Nephron progenitor cell (in vitro differentiated cells): ENCODE data around the gene SCP2D1.

Experiments
- DNase-seq: peaks from one replicate; pipeline ENCODE4 v3.0.0; 2021
- H3K27ac Mint-ChIP-seq: 2 replicates; pipeline ENCODE4 v1.8.0; 2021; ENCODE audit warnings: mild to moderate bottlenecking, moderate library complexity, mixed read lengths
- H3K27me3 Mint-ChIP-seq: 2 replicates; pipeline ENCODE4 v1.8.0; 2021; ENCODE audit warnings: mild to moderate bottlenecking, low read depth, mixed read lengths; ENCODE audit not compliant: poor library complexity
- H3K36me3 Mint-ChIP-seq: 2 replicates; pipeline ENCODE4 v1.8.0; 2021; ENCODE audit warnings: low read depth, mixed read lengths
- H3K4me1 Mint-ChIP-seq: 2 replicates; pipeline ENCODE4 v1.8.0; 2021; ENCODE audit warnings: mixed read lengths
- H3K4me3 Mint-ChIP-seq: 2 replicates; pipeline ENCODE4 v1.8.0; 2021; ENCODE audit warnings: mild to moderate bottlenecking, moderate library complexity, mixed read lengths
- H3K9me3 Mint-ChIP-seq: 2 replicates; pipeline ENCODE4 v1.8.0; 2021; ENCODE audit warnings: mild to moderate bottlenecking, moderate library complexity, mixed read lengths
- TF ChIP-seq, protein P1 (sequence below): fragments of 200-600 bp; sonication (generic); IDR thresholded peaks from 2 replicates; pipeline ENCODE4 v1.5.0; 2021; ENCODE audit warnings: antibody characterized with exemption

SCP2D1 gene

GRCh38 chr20:18839507-18840247 is 26.1 kb downstream of the SCP2D1 start:
- Mint-ChIP-seq H3K27me3 (peaks cover 21% of the 10 kb centered on the region), H3K27ac (no peak overlapping the region), H3K36me3 (no peaks in the 10 kb centered on the region), H3K4me3 (no peak overlapping the region), H3K9me3 (peaks cover 6% of the 10 kb centered on the region), H3K4me1 (no peaks in the 10 kb centered on the region)
- TF ChIP-seq, protein P1, sequence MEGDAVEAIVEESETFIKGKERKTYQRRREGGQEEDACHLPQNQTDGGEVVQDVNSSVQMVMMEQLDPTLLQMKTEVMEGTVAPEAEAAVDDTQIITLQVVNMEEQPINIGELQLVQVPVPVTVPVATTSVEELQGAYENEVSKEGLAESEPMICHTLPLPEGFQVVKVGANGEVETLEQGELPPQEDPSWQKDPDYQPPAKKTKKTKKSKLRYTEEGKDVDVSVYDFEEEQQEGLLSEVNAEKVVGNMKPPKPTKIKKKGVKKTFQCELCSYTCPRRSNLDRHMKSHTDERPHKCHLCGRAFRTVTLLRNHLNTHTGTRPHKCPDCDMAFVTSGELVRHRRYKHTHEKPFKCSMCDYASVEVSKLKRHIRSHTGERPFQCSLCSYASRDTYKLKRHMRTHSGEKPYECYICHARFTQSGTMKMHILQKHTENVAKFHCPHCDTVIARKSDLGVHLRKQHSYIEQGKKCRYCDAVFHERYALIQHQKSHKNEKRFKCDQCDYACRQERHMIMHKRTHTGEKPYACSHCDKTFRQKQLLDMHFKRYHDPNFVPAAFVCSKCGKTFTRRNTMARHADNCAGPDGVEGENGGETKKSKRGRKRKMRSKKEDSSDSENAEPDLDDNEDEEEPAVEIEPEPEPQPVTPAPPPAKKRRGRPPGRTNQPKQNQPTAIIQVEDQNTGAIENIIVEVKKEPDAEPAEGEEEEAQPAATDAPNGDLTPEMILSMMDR, result no peak
- no peak for DNase-seq

GRCh38 chr20:18840248-18840645 is 26.7 kb downstream of the SCP2D1 start:
- H3K9me3 Mint-ChIP-seq, result peaks cover 6% of the 10 kb centered on the region
- peaks cover 21% of the 10 kb centered on the region for H3K27me3 Mint-ChIP-seq
- H3K4me3 Mint-ChIP-seq, result no peak overlapping the region
- H3K27ac Mint-ChIP-seq, result no peak overlapping the region
- H3K36me3 Mint-ChIP-seq, result no peaks in the 10 kb centered on the region
- TF ChIP-seq, protein P1, result no peak
- H3K4me1 Mint-ChIP-seq, result no peaks in the 10 kb centered on the region
- DNase-seq, result no peak

DNA sequence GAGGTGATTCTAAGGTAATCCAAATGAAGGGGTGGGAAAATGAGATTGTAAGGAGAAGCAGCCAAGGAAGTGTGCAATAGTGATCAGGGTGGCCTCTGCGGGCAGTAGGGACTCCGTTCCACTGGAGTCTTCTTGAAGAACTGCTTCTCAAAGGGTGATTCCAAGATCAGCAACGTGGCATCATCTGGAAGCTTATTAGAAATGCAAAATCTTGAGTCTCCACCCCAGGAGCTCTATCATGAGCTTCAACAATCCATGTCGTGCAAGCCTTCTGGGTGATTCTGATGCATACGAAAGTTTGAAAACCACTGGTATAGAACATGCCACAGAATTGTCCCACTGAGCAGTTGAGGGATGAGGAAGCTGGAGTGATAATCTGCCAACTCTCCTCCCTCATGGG is 31.4 kb downstream of the SCP2D1 start:
- H3K27me3 Mint-ChIP-seq, result peaks cover 14% of the 10 kb centered on the region
- H3K9me3 Mint-ChIP-seq, result no peaks in the 10 kb centered on the region
- no peaks in the 10 kb centered on the region for H3K36me3 Mint-ChIP-seq
- no peak overlapping the region for H3K4me3 Mint-ChIP-seq
- peaks cover 9% of the 10 kb centered on the region for H3K4me1 Mint-ChIP-seq
- TF ChIP-seq, protein P1, result no peak
- DNase-seq, result no peak
- no peak overlapping the region for H3K27ac Mint-ChIP-seq

- no peaks in the 10 kb centered on the region for H3K9me3 Mint-ChIP-seq
Measured at GRCh38 chr20:18847226-18847755, 33.7 kb downstream of the SCP2D1 start.

GRCh38 chr20:18849131-18849530 is 35.5 kb downstream of the SCP2D1 start:
- Mint-ChIP-seq H3K4me1 (peaks cover 9% of the 10 kb centered on the region), H3K4me3 (no peak overlapping the region), H3K9me3 (peaks cover 14% of the 10 kb centered on the region), H3K27ac (no peak overlapping the region), H3K27me3 (peaks cover 13% of the 10 kb centered on the region), H3K36me3 (no peaks in the 10 kb centered on the region)
- TF ChIP-seq, protein P1, result no peak
- no peak for DNase-seq

More at GRCh38 chr20:18847226-18847755, 33.7 kb downstream of the SCP2D1 start:
- no peak for DNase-seq
- H3K27ac Mint-ChIP-seq, result no peak overlapping the region
- H3K27me3 Mint-ChIP-seq, result peaks cover 23% of the 10 kb centered on the region
- TF ChIP-seq, protein P1, result no peak
- H3K4me3 Mint-ChIP-seq, result no peak overlapping the region
- no peaks in the 10 kb centered on the region for H3K36me3 Mint-ChIP-seq
- H3K4me1 Mint-ChIP-seq, result peaks cover 9% of the 10 kb centered on the region

GRCh38 chr20:18851629-18852028 is 38.0 kb downstream of the SCP2D1 start:
- Mint-ChIP-seq H3K27ac (no peak overlapping the region), H3K9me3 (peaks cover 29% of the 10 kb centered on the region), H3K36me3 (no peaks in the 10 kb centered on the region), H3K27me3 (peaks cover 15% of the 10 kb centered on the region), H3K4me3 (no peak overlapping the region), H3K4me1 (peaks cover 9% of the 10 kb centered on the region)
- TF ChIP-seq, protein P1, result no peak
- no peak for DNase-seq
